WTC11 (cell line): ENCODE results near the gene GRAP. TPM values are rescaled to one million over a fixed set of nuclear protein-coding genes. Genes with fewer than 3 reads are reported as not detected.

Experiments used
- ATAC-seq: fragments of 200-7000 bp; cut with Tn5 transposase; 2 replicates; pipeline ENCODE4 v1.10.0; 2021; ENCODE audit warnings: mild to moderate bottlenecking, moderate library complexity
- CTCF ChIA-PET: fragments of 300-600 bp; sonication (Branson Sonifier 250); formaldehyde crosslinking; loops from one replicate; lab custom pipeline; 2021; ENCODE audit warnings: antibody characterized with exemption; lab: Charles Lee
- POLR2A ChIA-PET: fragments of 350-600 bp; sonication (Branson Sonifier 250); formaldehyde crosslinking; loops from one replicate; lab custom pipeline; 2021; ENCODE audit warnings: antibody characterized with exemption; lab: Charles Lee
- DNase-seq: peaks from one replicate; pipeline ENCODE4 v3.0.0; 2021; ENCODE audit warnings: low spot score
- H3K27ac Mint-ChIP-seq: 2 replicates; pipeline ENCODE4 v1.8.0; 2021; ENCODE audit warnings: mixed read lengths
- H3K27me3 Mint-ChIP-seq: 2 replicates; pipeline ENCODE4 v1.8.0; 2021; ENCODE audit warnings: low read depth, mild to moderate bottlenecking, moderate library complexity, mixed read lengths
- H3K36me3 Mint-ChIP-seq: 2 replicates; pipeline ENCODE4 v1.8.0; 2021; ENCODE audit warnings: mixed read lengths
- H3K4me1 Mint-ChIP-seq: 2 replicates; pipeline ENCODE4 v1.8.0; 2022; ENCODE audit warnings: mixed read lengths
- H3K4me3 Mint-ChIP-seq: 2 replicates; pipeline ENCODE4 v1.8.0; 2021; ENCODE audit warnings: mild to moderate bottlenecking, moderate library complexity, mixed read lengths
- H3K9me3 Mint-ChIP-seq: 2 replicates; pipeline ENCODE4 v1.8.0; 2021; ENCODE audit warnings: mixed read lengths
- ATF1 ChIP-seq: sonication (generic); formaldehyde crosslinking; IDR thresholded peaks from 2 replicates; pipeline ENCODE4 v1.8.1; 2023; ENCODE audit warnings: mild to moderate bottlenecking, moderate library complexity, missing genetic modification reagents
- CREB1 ChIP-seq: sonication (generic); formaldehyde crosslinking; IDR thresholded peaks from 2 replicates; pipeline ENCODE4 v1.8.0; 2023; ENCODE audit warnings: mild to moderate bottlenecking, missing genetic modification reagents
- IRF1 ChIP-seq: sonication (generic); formaldehyde crosslinking; IDR thresholded peaks from 2 replicates; pipeline ENCODE4 v1.8.0; 2023; ENCODE audit warnings: missing genetic modification reagents
- KAT7 ChIP-seq: sonication (generic); formaldehyde crosslinking; IDR thresholded peaks from 2 replicates; pipeline ENCODE4 v1.8.1; 2023; ENCODE audit warnings: missing genetic modification reagents, mild to moderate bottlenecking, borderline replicate concordance
- MLX ChIP-seq: sonication (generic); formaldehyde crosslinking; IDR thresholded peaks from 2 replicates; pipeline ENCODE4 v1.8.1; 2023; ENCODE audit warnings: mild to moderate bottlenecking, missing genetic modification reagents, moderate library complexity
- PRDM15 ChIP-seq: sonication (generic); formaldehyde crosslinking; IDR thresholded peaks from 2 replicates; pipeline ENCODE4 v1.8.0; 2022; ENCODE audit warnings: missing genetic modification reagents
- RELA ChIP-seq: sonication (generic); formaldehyde crosslinking; IDR thresholded peaks from 2 replicates; pipeline ENCODE4 v1.8.1; 2022; ENCODE audit warnings: missing genetic modification reagents, mild to moderate bottlenecking, borderline replicate concordance
- TEAD1 ChIP-seq: sonication (generic); formaldehyde crosslinking; IDR thresholded peaks from 2 replicates; pipeline ENCODE4 v1.8.0; 2022; ENCODE audit warnings: mild to moderate bottlenecking, missing genetic modification reagents
- TEAD4 ChIP-seq: sonication (generic); formaldehyde crosslinking; IDR thresholded peaks from 2 replicates; pipeline ENCODE4 v1.8.0; 2022; ENCODE audit warnings: mild to moderate bottlenecking, missing genetic modification reagents
- ZNF317 ChIP-seq: sonication (generic); formaldehyde crosslinking; IDR thresholded peaks from 2 replicates; pipeline ENCODE4 v1.8.1; 2023; ENCODE audit warnings: low read depth, mild to moderate bottlenecking, moderate library complexity, missing genetic modification reagents, borderline replicate concordance
- ZNF416 ChIP-seq: fragments of 250-450 bp; sonication (Bioruptor Pico); IDR thresholded peaks from 2 replicates; pipeline ENCODE4 v1.9.0; 2021; ENCODE audit warnings: mild to moderate bottlenecking, inconsistent platforms
- ZNF423 ChIP-seq: fragments of 250-450 bp; sonication (Bioruptor Pico); IDR thresholded peaks from 2 replicates; pipeline ENCODE4 v2.1.2; 2022; ENCODE audit warnings: mild to moderate bottlenecking, moderate library complexity
- ZNF532 ChIP-seq: fragments of 250-450 bp; sonication (Bioruptor Pico); IDR thresholded peaks from 2 replicates; pipeline ENCODE4 v1.9.0; 2021; ENCODE audit warnings: mild to moderate bottlenecking, borderline replicate concordance
- ZSCAN18 ChIP-seq: fragments of 250-450 bp; sonication (Bioruptor Pico); IDR thresholded peaks from 2 replicates; pipeline ENCODE4 v2.1.2; 2022; ENCODE audit warnings: mild to moderate bottlenecking, moderate library complexity
- total RNA-seq: library from RNA; stranded (reverse); gene quantifications from 3 replicates; pipeline ENCODE4 v1.2.3, GENCODE V29; 2021

Gene GRAP
- total RNA-seq, 1 experiment from 2014 or later = 0.59 TPM

- no peak for TF ChIP-seq ZNF317 (CRISPR knock-in tag)
- no peak for TF ChIP-seq RELA (CRISPR knock-in tag)
- no peak for TF ChIP-seq MLX (CRISPR knock-in tag)
- no peak for TF ChIP-seq TEAD4 (CRISPR knock-in tag)
- no peak for TF ChIP-seq ZNF532 (CRISPR knock-in tag)
- no peak for TF ChIP-seq CREB1 (CRISPR knock-in tag)
- no peak for TF ChIP-seq PRDM15 (CRISPR knock-in tag)
These were observed 46.0 kb downstream of the GRAP start (continued) for GRCh38 chr17:19000531-19001325.

- ChIA-PET POLR2A (no interaction called here), CTCF (no interaction called here)
These were observed 46.8 kb downstream of the GRAP start for GRCh38 chr17:18999911-19000310.

More at GRCh38 chr17:18999911-19000310, 46.8 kb downstream of the GRAP start:
- no peak for DNase-seq
- Mint-ChIP-seq H3K27ac (no peak overlapping the region), H3K4me1 (peaks cover 18% of the 10 kb centered on the region)
- TF ChIP-seq IRF1 (no peak), TEAD4 (CRISPR knock-in tag) (no peak), KAT7 (CRISPR knock-in tag) (no peak), ZNF416 (CRISPR knock-in tag) (no peak), ATF1 (CRISPR knock-in tag) (no peak), ZSCAN18 (CRISPR knock-in tag) (no peak), TEAD1 (CRISPR knock-in tag) (no peak), ZNF423 (CRISPR knock-in tag) (no peak), RELA (CRISPR knock-in tag) (no peak)
- TF ChIP-seq, all 79 proteins: peak for 0
- no peak overlapping the region for H3K4me3 Mint-ChIP-seq
- peaks cover 9% of the 10 kb centered on the region for H3K9me3 Mint-ChIP-seq
- no peaks in the 10 kb centered on the region for H3K27me3 Mint-ChIP-seq
- ATAC-seq = no peak
- H3K36me3 Mint-ChIP-seq = peaks cover 24% of the 10 kb centered on the region
